HepG2 (cell line): Measurements from ENCODE around the gene WAS. TPM values are rescaled to one million over a fixed set of nuclear protein-coding genes. Genes with fewer than 3 reads are reported as not detected.

ENCODE experiments used
- ARID3A ChIP-seq: IDR thresholded peaks from 2 replicates; pipeline ENCODE4 v1.6.1; 2012; ENCODE audit warnings: low read depth, low read length, improper control_type of control experiment
- CBX2 ChIP-seq, 2 experiments: fragments of 200-600 bp in 1 of 2; sonication (generic); formaldehyde crosslinking in 1 of 2; IDR thresholded peaks; 2 replicates each; pipeline versions ENCODE4 v1.7.0 to v1.8.1; 2018 to 2022; ENCODE audit warnings: low read depth in 2 of 2, low read length in 1 of 2, mild to moderate bottlenecking in 1 of 2, missing genetic modification reagents in 1 of 2
- GATAD1 ChIP-seq: IDR thresholded peaks from 2 replicates; pipeline ENCODE4 v1.6.1; 2016; ENCODE audit warnings: missing genetic modification reagents, missing compliant biosample characterization
- HNRNPLL ChIP-seq: fragments of 200-400 bp; formaldehyde crosslinking; IDR thresholded peaks from 2 replicates; pipeline ENCODE4 v1.6.1; 2017; ENCODE audit warnings: mild to moderate bottlenecking, low read depth, low read length; ENCODE audit not compliant: poor library complexity, severe bottlenecking
- KLF12 ChIP-seq: sonication (generic); formaldehyde crosslinking; IDR thresholded peaks from 2 replicates; pipeline ENCODE4 v1.4.0; 2020; ENCODE audit warnings: missing genetic modification reagents, borderline replicate concordance
- NFYC ChIP-seq: IDR thresholded peaks from 2 replicates; pipeline ENCODE4 v1.6.1; 2016; ENCODE audit warnings: missing genetic modification reagents, missing compliant biosample characterization
- POLR2AphosphoS2 ChIP-seq: IDR thresholded peaks from 2 replicates; pipeline ENCODE4 v1.6.1; 2011; ENCODE audit warnings: low read depth, low read length, improper control_type of control experiment
- TEAD3 ChIP-seq: optimal IDR thresholded peaks from 2 replicates; pipeline ENCODE3; 2016; ENCODE audit warnings: borderline replicate concordance
- ZBTB40 ChIP-seq, 2 experiments: fragments of 450-650 bp in 1 of 2; sonication (generic) in 1 of 2; formaldehyde crosslinking in 1 of 2; IDR thresholded peaks; 2 replicates each; pipeline versions ENCODE4 v1.6.1 to v1.8.0; 2016 to 2022; ENCODE audit warnings: antibody characterized with exemption in 1 of 2, mild to moderate bottlenecking in 1 of 2, missing genetic modification reagents in 1 of 2
- ZNF552 ChIP-seq: sonication (generic); formaldehyde crosslinking; IDR thresholded peaks from 2 replicates; pipeline ENCODE4 v1.9.0; 2022; ENCODE audit warnings: missing genetic modification reagents, mild to moderate bottlenecking, borderline replicate concordance
- ZNF687 ChIP-seq: sonication (generic); formaldehyde crosslinking; IDR thresholded peaks from 2 replicates; pipeline ENCODE4 v1.5.1; 2020; ENCODE audit warnings: mild to moderate bottlenecking, missing genetic modification reagents, moderate library complexity
- polyA plus RNA-seq, 8 experiments: library from polyadenylated mRNA; depleted of rRNA in 3 of 8; stranded (reverse) in 7 of 8; unstranded in 1 of 8; fragments of >200 nt; fragmentation: Illumina TruSeq in 4 of 8; extraction: Trizol in 4 of 8; gene quantifications; 2 replicates each; pipeline versions ENCODE4 v1.2.1 to v1.2.3, GENCODE V29; 2011 to 2016; ENCODE audit warnings: low read depth in 4 of 8, missing spikeins in 1 of 8, mixed read lengths in 1 of 8; ENCODE audit not compliant: insufficient read depth in 1 of 8
- total RNA-seq, 5 experiments: library from RNA; depleted of rRNA; stranded (reverse); fragments of >200 nt; fragmentation: Illumina TruSeq; extraction: Trizol; gene quantifications; 2 replicates each; pipeline ENCODE4 v1.2.3, GENCODE V29; 2016; ENCODE audit warnings: low read depth in 1 of 5

Gene WAS
- total and polyA plus RNA-seq, 2 of the 13 experiments (the other 11 are each of a cell fraction or from before 2014, with no cell fraction given) = 0.11 TPM; not detected in 1

GRCh38 chrX:48737213-48737938 is 53.8 kb downstream of the WAS start (continued):
- TF ChIP-seq GATAD1 (CRISPR knock-in tag) = peak; percentile 54
- TF ChIP-seq NFYC = peak; percentile 91
- TF ChIP-seq ZNF552 (CRISPR knock-in tag) = no peak
- peak; percentile 47 for TF ChIP-seq HNRNPLL
- TF ChIP-seq ARID3A = peak; percentile 39; the same call in 1 of the 2 replicates
- TF ChIP-seq KLF12 (CRISPR knock-in tag) = peak; percentile 50; the same call in 1 of the 2 replicates
- peak; percentile 27; the same call in 1 of the 2 replicates for TF ChIP-seq ZBTB40 (IDR thresholded peaks at IDR 0.05)
- TF ChIP-seq ZBTB40 (CRISPR knock-in tag; IDR thresholded peaks at IDR 0.05) = no peak
- no peak for TF ChIP-seq CBX2 (IDR thresholded peaks at IDR 0.05; ENCODE audit: low read depth, low read length)
- no peak for TF ChIP-seq CBX2 (CRISPR knock-in tag; IDR thresholded peaks at IDR 0.05; ENCODE audit: low read depth)
- TF ChIP-seq ZNF687 (CRISPR knock-in tag) = peak; percentile 67
- TF ChIP-seq TEAD3 (CRISPR knock-in tag) = peak; percentile 34
- TF ChIP-seq POLR2AphosphoS2 = no peak
